ENCODE data around the gene ASB15.
A peak's percentile ranks its signal among the peaks of the same experiment; 100 is the strongest.

The ASB15 gene

DNA sequence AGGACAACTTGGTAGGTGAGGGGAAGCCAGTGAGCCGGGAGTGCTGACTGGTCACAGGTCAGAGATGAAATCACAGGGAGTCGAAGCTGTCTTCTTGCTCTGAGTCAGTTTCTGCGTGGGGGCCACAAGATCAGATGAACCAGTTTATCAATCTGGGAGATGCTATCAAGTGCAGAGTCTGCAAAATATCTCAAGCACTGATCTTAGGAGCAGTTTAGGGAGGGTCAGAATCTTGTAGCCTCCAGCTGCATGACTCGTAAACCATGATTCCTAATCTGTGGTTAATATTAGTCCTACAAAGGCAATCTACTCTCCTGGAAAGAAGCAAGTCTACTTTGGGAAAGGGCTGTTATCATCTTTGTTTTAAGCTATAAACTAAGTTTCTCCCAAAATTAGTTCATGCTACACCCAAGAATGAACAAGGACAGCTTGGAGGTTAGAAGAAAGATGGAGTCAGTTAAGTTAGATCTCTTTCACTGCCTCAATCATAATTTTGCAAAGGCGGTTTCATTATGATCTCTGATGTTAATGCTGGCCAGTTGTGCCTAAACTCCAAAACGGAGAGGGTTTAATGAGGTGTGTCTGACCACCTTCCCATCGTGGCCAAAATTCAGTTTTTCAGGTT lies 45.6 kb downstream of the ASB15 start:
- no peak; the same call in 2 of the 3 replicates for ATAC-seq
- TF ChIP-seq, protein P1, sequence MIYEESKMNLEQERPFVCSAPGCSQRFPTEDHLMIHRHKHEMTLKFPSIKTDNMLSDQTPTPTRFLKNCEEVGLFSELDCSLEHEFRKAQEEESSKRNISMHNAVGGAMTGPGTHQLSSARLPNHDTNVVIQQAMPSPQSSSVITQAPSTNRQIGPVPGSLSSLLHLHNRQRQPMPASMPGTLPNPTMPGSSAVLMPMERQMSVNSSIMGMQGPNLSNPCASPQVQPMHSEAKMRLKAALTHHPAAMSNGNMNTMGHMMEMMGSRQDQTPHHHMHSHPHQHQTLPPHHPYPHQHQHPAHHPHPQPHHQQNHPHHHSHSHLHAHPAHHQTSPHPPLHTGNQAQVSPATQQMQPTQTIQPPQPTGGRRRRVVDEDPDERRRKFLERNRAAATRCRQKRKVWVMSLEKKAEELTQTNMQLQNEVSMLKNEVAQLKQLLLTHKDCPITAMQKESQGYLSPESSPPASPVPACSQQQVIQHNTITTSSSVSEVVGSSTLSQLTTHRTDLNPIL (CRISPR knock-in tag; IDR thresholded peaks at IDR 0.05; ENCODE audit: low read depth) = no peak
- TF ChIP-seq RARB (CRISPR knock-in tag; IDR thresholded peaks at IDR 0.05) (no peak), ISL1 (CRISPR knock-in tag; IDR thresholded peaks at IDR 0.05) (no peak), ARNTL (CRISPR knock-in tag; IDR thresholded peaks at IDR 0.05; ENCODE audit: borderline replicate concordance, low read depth) (no peak), ZFP3 (CRISPR knock-in tag; IDR thresholded peaks at IDR 0.05) (no peak), SNAI2 (CRISPR knock-in tag; IDR thresholded peaks at IDR 0.05) (no peak), OSR1 (CRISPR knock-in tag; IDR thresholded peaks at IDR 0.05) (no peak), BACH2 (CRISPR knock-in tag; IDR thresholded peaks at IDR 0.05; ENCODE audit: borderline replicate concordance) (no peak), GLIS3 (CRISPR knock-in tag; IDR thresholded peaks at IDR 0.05) (no peak), CSDC2 (CRISPR knock-in tag; IDR thresholded peaks at IDR 0.05) (no peak), ZNF70 (CRISPR knock-in tag; IDR thresholded peaks at IDR 0.05) (no peak), ZFP30 (CRISPR knock-in tag; IDR thresholded peaks at IDR 0.05) (no peak), ZC3H10 (CRISPR knock-in tag; IDR thresholded peaks at IDR 0.05) (no peak), TCF4 (CRISPR knock-in tag; IDR thresholded peaks at IDR 0.05; ENCODE audit: borderline replicate concordance) (no peak)
- TF ChIP-seq, protein P2, sequence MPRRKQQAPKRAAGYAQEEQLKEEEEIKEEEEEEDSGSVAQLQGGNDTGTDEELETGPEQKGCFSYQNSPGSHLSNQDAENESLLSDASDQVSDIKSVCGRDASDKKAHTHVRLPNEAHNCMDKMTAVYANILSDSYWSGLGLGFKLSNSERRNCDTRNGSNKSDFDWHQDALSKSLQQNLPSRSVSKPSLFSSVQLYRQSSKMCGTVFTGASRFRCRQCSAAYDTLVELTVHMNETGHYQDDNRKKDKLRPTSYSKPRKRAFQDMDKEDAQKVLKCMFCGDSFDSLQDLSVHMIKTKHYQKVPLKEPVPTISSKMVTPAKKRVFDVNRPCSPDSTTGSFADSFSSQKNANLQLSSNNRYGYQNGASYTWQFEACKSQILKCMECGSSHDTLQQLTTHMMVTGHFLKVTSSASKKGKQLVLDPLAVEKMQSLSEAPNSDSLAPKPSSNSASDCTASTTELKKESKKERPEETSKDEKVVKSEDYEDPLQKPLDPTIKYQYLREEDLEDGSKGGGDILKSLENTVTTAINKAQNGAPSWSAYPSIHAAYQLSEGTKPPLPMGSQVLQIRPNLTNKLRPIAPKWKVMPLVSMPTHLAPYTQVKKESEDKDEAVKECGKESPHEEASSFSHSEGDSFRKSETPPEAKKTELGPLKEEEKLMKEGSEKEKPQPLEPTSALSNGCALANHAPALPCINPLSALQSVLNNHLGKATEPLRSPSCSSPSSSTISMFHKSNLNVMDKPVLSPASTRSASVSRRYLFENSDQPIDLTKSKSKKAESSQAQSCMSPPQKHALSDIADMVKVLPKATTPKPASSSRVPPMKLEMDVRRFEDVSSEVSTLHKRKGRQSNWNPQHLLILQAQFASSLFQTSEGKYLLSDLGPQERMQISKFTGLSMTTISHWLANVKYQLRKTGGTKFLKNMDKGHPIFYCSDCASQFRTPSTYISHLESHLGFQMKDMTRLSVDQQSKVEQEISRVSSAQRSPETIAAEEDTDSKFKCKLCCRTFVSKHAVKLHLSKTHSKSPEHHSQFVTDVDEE (CRISPR knock-in tag; IDR thresholded peaks at IDR 0.05) = no peak
- TF ChIP-seq, protein P3, sequence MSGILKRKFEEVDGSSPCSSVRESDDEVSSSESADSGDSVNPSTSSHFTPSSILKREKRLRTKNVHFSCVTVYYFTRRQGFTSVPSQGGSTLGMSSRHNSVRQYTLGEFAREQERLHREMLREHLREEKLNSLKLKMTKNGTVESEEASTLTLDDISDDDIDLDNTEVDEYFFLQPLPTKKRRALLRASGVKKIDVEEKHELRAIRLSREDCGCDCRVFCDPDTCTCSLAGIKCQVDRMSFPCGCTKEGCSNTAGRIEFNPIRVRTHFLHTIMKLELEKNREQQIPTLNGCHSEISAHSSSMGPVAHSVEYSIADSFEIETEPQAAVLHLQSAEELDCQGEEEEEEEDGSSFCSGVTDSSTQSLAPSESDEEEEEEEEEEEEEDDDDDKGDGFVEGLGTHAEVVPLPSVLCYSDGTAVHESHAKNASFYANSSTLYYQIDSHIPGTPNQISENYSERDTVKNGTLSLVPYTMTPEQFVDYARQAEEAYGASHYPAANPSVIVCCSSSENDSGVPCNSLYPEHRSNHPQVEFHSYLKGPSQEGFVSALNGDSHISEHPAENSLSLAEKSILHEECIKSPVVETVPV (CRISPR knock-in tag; IDR thresholded peaks at IDR 0.05) = no peak
- TF ChIP-seq, protein P4, sequence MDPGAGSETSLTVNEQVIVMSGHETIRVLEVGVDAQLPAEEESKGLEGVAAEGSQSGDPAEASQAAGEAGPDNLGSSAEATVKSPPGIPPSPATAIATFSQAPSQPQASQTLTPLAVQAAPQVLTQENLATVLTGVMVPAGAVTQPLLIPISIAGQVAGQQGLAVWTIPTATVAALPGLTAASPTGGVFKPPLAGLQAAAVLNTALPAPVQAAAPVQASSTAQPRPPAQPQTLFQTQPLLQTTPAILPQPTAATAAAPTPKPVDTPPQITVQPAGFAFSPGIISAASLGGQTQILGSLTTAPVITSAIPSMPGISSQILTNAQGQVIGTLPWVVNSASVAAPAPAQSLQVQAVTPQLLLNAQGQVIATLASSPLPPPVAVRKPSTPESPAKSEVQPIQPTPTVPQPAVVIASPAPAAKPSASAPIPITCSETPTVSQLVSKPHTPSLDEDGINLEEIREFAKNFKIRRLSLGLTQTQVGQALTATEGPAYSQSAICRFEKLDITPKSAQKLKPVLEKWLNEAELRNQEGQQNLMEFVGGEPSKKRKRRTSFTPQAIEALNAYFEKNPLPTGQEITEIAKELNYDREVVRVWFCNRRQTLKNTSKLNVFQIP (CRISPR knock-in tag; IDR thresholded peaks at IDR 0.05; ENCODE audit: borderline replicate concordance, low read depth) = no peak

DNA sequence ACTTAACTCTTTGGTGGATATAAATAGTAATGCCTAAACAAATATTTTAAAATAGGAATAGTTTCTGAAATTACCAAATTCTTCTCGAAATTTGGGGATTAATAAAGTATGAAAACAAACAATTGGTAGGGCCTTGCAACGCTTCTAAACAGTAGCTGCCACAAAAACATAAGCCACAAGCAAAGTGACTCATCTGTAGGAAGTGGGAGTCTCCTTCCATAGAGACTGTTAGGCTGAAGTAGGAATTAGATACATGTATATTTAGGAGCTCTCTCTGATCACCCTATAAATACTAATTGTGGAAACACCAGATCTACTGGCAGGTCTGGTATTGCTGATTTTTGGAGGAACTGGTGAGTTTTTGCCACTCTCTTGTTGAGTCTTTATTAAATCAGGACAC lies 48.3 kb downstream of the ASB15 start:
- TF ChIP-seq ZNF565 (CRISPR knock-in tag; conservative IDR thresholded peaks at IDR 0.05; ENCODE audit: low read depth) (no peak), OSR1 (CRISPR knock-in tag; IDR thresholded peaks at IDR 0.05) (no peak)
- ATAC-seq = peak; percentile 69

DNA sequence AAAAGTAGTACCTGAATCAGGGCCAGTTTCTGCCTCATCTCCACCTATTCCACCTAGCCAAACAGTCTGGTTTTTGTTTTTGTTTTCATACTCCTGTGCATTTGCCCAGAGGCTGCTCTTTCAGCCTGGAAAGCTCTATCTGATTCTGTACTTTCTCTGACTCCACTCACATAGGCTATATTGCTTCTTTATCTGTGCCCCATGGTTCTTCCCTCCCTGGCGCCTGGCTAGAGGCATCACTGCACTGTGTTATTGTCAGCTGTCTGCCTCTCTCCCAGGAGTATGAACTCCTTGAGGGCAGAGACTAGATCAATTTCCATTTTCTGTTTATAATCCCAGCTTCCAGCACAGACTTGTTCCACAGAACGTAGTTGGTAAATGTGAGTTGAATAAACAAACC lies 49.0 kb downstream of the ASB15 start:
- TF ChIP-seq ZC3H10 (CRISPR knock-in tag; IDR thresholded peaks at IDR 0.05) = no peak
- TF ChIP-seq, protein P2 (CRISPR knock-in tag; IDR thresholded peaks at IDR 0.05) = no peak
- TF ChIP-seq ZFP30 (CRISPR knock-in tag; IDR thresholded peaks at IDR 0.05) = no peak
- TF ChIP-seq ESRRG (CRISPR knock-in tag; IDR thresholded peaks at IDR 0.05) = no peak
- TF ChIP-seq ISL1 (CRISPR knock-in tag; IDR thresholded peaks at IDR 0.05) = no peak
- TF ChIP-seq CSDC2 (CRISPR knock-in tag; IDR thresholded peaks at IDR 0.05) = no peak
- TF ChIP-seq ZNF8 (CRISPR knock-in tag; IDR thresholded peaks at IDR 0.05) = no peak
- TF ChIP-seq ZNF565 (CRISPR knock-in tag; conservative IDR thresholded peaks at IDR 0.05; ENCODE audit: low read depth) = no peak
- no peak for TF ChIP-seq PPARA (CRISPR knock-in tag; IDR thresholded peaks at IDR 0.05; ENCODE audit: borderline replicate concordance)
- no peak for TF ChIP-seq ZFP3 (CRISPR knock-in tag; IDR thresholded peaks at IDR 0.05)
- TF ChIP-seq TCF4 (CRISPR knock-in tag; IDR thresholded peaks at IDR 0.05; ENCODE audit: borderline replicate concordance) = no peak
- no peak for TF ChIP-seq OSR1 (CRISPR knock-in tag; IDR thresholded peaks at IDR 0.05)
- TF ChIP-seq, protein P3 (CRISPR knock-in tag; IDR thresholded peaks at IDR 0.05) = no peak
- TF ChIP-seq TOX (CRISPR knock-in tag; IDR thresholded peaks at IDR 0.05; ENCODE audit: borderline replicate concordance) = no peak
- no peak for ATAC-seq
